DMS 273 (cell line): ENCODE measurements around the gene NCOR1.
A peak's percentile ranks its signal among the peaks of the same experiment; 100 is the strongest.
"Not testable (repeated sequence)": the region's sequence is repeated elsewhere in the genome, so short reads cannot be mapped to it uniquely, and the experiment has no call there.

Experiments
- DNase-seq: peaks from one replicate; lab custom pipeline; 2025; ENCODE audit not compliant: unreplicated experiment; lab: John Stamatoyannopoulos, UW

NCOR1 gene

DNA sequence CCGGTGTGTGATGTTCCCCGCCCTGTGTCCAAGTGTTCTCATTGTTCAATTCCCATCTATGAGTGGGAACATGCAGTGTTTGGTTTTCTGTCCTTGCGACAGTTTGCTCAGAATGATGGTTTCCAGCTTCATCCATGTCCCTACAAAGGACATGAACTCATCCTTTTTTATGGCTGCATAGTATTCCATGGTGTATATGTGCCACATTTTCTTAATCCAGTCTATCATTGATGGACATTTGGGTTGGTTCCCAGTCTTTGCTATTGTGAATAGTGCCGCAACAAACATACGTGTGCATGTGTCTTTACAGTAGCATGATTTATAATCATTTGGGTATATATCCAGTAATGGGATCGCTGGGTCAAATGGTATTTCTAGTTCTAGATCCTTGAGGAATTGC is 63.0 kb downstream of the NCOR1 start:
- not testable (repeated sequence) for DNase-seq

DNA sequence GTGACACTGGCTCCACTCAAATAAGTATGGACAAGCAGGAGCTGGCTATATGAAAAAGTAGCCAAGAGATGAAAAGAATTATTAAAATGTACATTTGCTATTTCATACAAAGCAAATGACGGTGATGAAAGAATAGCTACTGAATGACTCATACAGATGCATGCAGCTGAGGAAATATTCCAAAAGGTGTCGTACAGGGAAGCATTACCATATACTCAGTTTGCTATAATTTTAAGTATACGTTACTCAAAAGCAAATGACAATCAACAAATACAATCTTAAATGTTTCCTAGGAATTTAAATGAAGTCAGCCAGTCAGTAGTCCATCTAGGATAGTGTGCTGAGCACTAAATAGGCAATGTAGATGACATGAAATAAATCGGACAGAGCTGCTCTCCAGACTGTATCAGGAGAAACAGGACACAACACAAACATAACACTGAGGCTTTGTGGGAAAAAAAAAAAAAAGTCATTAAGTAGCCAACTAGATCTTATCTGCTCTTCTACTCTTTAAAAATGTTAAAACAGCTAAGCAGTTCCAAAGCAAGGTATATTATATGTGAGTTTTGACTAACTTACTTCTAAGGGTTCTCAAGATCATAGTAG is 65.0 kb downstream of the NCOR1 start:
- DNase-seq: no peak

DNA sequence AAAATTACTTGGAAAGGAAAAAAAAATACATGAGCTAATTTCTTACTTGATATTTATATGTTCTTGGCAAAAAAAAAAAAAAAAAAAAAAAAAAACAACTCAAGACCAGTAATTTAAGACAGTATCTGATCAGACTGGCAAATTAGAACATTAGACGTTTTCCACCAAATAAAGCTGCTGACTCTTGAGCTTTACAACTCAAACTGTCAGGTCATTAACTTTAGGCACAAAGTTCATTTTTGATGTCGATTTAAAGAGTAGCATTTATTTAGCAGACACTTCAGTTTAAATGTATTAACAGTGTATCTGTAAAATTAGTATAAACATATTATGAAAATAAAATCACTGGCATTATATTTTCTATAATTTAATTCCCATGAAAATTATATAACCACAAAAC is 66.7 kb downstream of the NCOR1 start:
- DNase-seq: no peak

- DNase-seq: not testable (repeated sequence)
These were observed 69.9 kb downstream of the NCOR1 start for GRCh38 chr17:16145319-16145890.

- DNase-seq: no peak
These were observed 73.6 kb downstream of the NCOR1 start for GRCh38 chr17:16141685-16142084.

GRCh38 chr17:16140854-16141253 is 74.5 kb downstream of the NCOR1 start:
- no peak for DNase-seq

- no peak for DNase-seq
These were observed 79.9 kb downstream of the NCOR1 start for GRCh38 chr17:16135461-16135860.

DNA sequence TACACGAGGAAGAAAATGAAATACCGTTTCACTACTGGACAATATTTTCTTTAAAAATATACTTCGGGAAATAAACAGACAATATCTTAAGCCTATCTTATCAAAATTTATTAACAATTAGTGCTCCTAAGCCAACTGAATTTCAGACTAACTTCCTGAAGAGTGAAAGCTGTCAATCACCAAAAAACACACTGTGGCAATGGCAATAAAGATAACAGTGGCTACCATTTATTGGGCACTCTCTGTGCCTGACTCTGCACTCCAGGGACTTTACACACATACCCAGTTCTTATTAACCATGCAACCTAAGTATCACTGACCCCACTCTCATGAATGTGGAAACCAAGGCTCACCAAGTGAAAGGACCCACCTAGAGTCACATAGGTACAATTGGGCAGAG is 83.7 kb downstream of the NCOR1 start:
- no peak for DNase-seq

DNA sequence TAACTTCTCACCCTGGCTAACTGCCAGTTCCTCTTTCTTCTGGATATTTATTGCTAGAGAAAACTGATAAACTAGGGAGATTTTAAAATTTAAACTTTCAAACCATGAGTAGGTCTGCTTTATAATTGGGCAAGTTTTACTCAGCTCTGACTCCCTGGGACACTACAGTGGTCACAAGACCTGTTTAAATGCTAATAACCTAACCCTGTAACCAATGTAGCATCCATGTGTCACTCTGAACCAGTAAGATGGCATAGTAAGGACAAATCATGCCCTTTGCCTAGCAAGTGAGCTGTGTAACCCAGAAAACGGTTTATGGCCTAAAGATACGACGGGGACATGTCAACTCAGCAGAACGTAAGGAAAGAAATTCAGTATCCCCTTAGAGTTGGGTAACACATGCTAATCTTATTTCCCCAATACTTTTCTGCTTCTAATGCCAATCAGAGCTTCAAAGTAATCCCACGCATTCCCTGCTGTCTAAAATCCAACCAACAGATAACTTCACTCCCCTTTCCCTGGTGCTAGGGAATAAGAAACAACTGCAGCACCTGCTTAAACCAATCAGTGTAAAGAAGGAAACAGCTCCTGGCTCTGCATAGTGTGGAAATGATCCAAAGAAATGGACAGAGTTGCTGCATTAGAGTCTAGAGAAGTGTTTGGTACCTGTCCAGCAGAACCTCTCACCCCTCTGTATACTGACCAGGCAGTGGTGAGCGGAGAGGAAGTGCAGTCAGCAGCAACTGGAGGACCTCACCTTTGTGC is 85.7 kb downstream of the NCOR1 start:
- no peak for DNase-seq

- no peak for DNase-seq
These were observed 91.8 kb downstream of the NCOR1 start for GRCh38 chr17:16123531-16123930.

- no peak for DNase-seq
These were observed 92.5 kb downstream of the NCOR1 start for GRCh38 chr17:16122697-16123434.

DNA sequence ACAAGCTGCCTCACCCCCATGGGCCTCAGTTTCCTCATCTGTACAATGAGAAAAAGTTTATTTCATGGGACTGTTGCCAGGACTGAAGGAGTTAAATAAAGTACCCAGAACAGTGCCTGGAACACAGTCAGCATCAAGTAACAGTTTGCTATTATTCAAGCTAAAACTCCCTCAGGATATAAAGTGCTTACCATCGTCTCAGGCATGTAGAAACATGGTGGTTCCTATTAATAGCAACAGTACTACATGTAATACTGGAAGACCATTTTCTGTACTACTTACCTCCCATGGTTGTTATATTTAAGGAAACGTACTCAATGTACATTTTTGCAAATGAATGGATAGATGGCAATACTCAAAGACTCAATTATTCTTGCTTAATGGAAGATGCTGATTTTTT is 93.4 kb downstream of the NCOR1 start:
- DNase-seq: no peak

DNA sequence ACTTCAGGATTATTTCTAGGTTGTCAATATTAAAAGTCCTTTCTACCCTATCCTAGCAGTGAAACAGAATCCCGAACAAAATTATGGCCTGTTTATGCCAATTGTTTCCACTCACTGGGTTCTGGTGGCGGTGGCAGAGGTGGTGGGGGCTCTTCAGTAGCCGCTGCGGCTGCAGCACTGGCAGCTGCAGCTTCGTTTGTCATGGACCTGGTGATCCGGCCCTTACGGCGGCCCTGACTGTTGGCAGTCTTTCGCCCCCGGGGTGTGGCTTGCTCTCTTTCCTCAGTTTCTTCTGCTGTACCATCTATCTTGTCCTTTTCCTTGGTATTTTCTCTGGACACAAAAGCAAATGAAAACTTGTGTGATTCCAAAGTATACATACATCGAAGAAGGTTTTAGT is 94.4 kb downstream of the NCOR1 start:
- no peak for DNase-seq

DNA sequence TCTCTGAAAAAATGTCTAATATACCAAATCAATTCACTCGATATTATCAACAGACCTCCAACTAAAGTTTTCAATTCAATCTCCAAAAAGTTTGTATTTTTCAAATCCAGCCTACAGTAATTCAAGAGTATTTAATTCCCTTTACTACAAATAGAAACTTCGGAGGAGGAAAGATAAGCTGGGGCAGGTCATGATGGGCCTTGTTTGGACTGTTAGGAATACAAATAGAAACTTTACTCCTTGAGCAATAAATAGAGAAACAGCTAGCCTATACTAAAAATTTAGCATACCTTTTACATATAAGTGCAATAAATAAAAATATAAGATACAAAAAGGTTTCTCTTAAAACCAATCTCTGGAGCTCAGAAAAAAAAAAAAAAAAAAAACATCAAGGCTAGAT is 98.2 kb downstream of the NCOR1 start:
- DNase-seq: no peak

DNA sequence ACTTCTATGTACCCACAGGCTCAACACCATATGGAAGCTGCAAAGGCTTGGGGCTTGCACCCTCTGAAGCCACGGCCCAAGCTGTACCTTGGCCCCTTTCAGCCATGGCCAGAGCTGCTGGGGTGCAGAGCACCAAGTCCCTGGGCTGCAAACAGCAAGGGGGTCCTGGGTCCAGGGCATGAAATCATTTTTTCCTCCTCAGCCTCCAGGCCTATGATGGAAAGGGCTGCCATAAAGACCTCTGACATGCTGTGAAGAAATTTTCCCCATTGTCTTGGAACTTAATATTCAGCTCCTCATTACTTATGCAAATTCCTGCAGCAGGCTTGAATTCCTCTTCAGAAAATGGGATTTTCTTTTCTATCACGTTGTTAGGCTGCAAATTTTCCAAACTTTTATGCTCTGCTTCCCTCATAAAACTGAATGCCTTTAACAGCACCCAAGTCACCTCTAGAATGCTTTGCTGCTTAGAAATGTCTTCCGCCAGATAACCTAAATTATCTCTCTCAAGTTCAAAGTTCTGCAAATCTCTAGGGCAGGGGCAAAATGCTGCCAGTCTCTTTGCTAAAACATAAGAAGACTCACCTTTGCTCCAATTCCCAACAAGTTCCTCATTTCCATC is 100.1 kb downstream of the NCOR1 start:
- DNase-seq: not testable (repeated sequence)

GRCh38 chr17:16108871-16109270 is 106.5 kb downstream of the NCOR1 start:
- DNase-seq: no peak

- DNase-seq: no peak
These were observed 106.9 kb downstream of the NCOR1 start for GRCh38 chr17:16108386-16108785.

DNA sequence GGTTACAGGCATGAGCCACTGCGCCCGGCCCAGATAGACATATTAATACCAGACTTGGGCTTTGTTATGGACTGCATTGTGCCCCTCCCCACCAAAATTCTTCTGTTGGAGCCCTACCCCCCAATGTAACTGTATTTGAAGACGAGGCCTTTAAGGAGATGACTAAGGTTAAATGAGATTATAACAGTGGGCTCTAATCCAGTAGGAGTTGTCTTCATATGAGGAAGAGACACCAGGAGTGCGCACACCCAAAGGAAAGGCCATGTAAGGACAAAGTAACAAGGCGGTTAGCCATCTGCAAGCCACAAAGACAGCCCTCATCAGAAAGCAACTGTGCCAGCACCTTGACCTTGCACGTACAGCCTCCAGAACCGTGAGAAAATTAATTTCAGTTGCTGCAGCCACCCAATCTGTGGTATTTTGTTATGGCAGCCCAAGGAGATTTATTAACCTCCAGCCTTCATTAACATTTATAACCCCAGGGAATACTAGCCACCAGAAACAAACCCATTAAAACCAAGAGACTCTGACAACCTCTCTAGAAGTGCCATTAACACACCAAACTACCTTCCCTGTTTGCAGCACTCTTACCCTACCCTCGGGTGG is 108.1 kb downstream of the NCOR1 start:
- DNase-seq: peak; percentile 4

DNA sequence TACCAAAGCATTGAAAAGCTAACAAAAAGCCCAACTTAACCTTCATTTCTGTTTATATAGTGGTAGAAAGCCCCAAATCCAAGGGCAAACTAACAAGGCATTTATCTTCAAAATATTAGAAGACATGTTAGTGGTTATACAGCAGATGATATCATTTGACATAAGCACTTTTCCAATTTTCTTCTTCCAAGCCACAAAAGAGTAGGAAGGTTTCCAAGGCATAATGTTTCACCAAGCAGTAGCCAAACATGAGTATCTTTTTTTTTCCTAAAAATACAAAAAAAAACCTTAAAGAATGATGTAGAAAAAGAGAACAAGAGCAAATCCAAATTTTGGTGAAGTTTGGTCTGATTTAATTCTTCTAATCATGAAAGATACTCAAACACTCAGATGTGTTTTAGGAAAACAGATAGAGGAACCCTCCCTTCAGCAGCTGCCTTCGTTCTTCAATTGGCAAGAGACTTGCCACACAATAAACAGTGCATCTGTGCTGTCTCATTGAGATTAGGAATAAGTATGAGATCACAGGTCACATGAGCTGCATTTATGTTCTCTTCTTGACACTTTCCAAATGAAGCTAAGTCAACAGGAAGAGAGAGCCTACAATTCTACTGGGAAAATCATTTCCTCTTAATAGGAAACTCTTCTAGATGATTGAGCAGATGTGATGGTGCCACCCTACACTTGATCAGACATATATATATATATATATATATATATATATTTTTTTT is 109.0 kb downstream of the NCOR1 start:
- peak; percentile 14 for DNase-seq

GRCh38 chr17:16104189-16104588 is 111.1 kb downstream of the NCOR1 start:
- DNase-seq: no peak
